Calu3 (cell line): ENCODE data around the gene EPHA3. TPM values are rescaled to one million over a fixed set of nuclear protein-coding genes. Genes with fewer than 3 reads are reported as not detected.

Experiments
- BruUV-seq: library from RNA; stranded (reverse); fragments of 400-500 nt; replicated peaks from 2 replicates; lab custom pipeline; 2021; lab: Mats Ljungman, UMichigan
- CTCF ChIA-PET: fragments of 300-600 bp; sonication (Branson Sonifier 250); formaldehyde crosslinking; loops from one replicate; lab custom pipeline; 2022; ENCODE audit warnings: antibody characterized with exemption; lab: Charles Lee
- DNase-seq: peaks from one replicate; pipeline ENCODE4 v3.0.0; 2022
- H3K27ac Mint-ChIP-seq: one replicate; pipeline ENCODE4 v1.8.0; 2022; ENCODE audit warnings: mixed read lengths; ENCODE audit not compliant: unreplicated experiment
- H3K27me3 Mint-ChIP-seq: one replicate; pipeline ENCODE4 v1.8.0; 2022; ENCODE audit warnings: mixed read lengths; ENCODE audit not compliant: unreplicated experiment
- H3K36me3 Mint-ChIP-seq: one replicate; pipeline ENCODE4 v1.8.0; 2022; ENCODE audit warnings: mild to moderate bottlenecking, moderate library complexity, mixed read lengths; ENCODE audit not compliant: insufficient read depth, unreplicated experiment
- H3K4me1 Mint-ChIP-seq: one replicate; pipeline ENCODE4 v1.8.0; 2022; ENCODE audit warnings: mild to moderate bottlenecking, low read depth, mixed read lengths; ENCODE audit not compliant: unreplicated experiment
- H3K4me3 Mint-ChIP-seq: one replicate; pipeline ENCODE4 v1.8.0; 2022; ENCODE audit warnings: mild to moderate bottlenecking, low read depth, moderate library complexity, mixed read lengths; ENCODE audit not compliant: unreplicated experiment
- H3K9me3 Mint-ChIP-seq: one replicate; pipeline ENCODE4 v1.8.0; 2022; ENCODE audit warnings: low read depth, mixed read lengths; ENCODE audit not compliant: unreplicated experiment
- intact Hi-C: fragments of 100-400 bp; cut with micrococcal nuclease; formaldehyde crosslinking; loops from one replicate; pipeline ENCODE4 v1.10.0; 2022; ENCODE audit not compliant: unreplicated experiment
- total RNA-seq: library from RNA; stranded (reverse); gene quantifications from 2 replicates; pipeline ENCODE4 v1.2.3, GENCODE V29; 2022
- TF ChIP-seq, protein P1 (sequence below): fragments of 200-600 bp; IDR thresholded peaks from one replicate; pipeline ENCODE4 v1.8.0; 2022; ENCODE audit warnings: antibody characterized with exemption; ENCODE audit not compliant: unreplicated experiment

Gene EPHA3
- total RNA-seq, 1 experiment from 2014 or later = 31.6 TPM

DNA sequence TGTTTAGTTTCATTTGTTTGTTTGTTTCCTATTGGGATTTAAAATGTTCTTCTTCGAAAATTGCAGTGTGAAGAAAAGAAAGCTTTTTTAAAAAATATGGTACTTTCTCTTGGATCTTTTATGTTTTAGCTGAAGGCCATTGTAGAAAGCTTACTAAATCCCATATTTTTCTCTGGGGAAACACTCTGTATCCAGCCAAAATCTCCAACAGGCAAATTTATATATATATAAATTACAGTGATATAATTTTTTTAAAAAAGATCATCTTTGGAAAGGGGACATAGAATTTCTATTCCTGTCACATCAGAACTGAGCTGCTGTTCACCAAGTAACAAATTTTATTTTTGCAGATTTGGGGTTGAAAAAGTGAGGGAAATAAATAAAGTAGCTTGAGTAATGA is 19.6 kb upstream of the EPHA3 start:
- no peaks in the 10 kb centered on the region for H3K36me3 Mint-ChIP-seq
- CTCF ChIA-PET = no interaction called here
- DNase-seq = no peak
- intact Hi-C loops = no loop called here
- TF ChIP-seq, protein P1, sequence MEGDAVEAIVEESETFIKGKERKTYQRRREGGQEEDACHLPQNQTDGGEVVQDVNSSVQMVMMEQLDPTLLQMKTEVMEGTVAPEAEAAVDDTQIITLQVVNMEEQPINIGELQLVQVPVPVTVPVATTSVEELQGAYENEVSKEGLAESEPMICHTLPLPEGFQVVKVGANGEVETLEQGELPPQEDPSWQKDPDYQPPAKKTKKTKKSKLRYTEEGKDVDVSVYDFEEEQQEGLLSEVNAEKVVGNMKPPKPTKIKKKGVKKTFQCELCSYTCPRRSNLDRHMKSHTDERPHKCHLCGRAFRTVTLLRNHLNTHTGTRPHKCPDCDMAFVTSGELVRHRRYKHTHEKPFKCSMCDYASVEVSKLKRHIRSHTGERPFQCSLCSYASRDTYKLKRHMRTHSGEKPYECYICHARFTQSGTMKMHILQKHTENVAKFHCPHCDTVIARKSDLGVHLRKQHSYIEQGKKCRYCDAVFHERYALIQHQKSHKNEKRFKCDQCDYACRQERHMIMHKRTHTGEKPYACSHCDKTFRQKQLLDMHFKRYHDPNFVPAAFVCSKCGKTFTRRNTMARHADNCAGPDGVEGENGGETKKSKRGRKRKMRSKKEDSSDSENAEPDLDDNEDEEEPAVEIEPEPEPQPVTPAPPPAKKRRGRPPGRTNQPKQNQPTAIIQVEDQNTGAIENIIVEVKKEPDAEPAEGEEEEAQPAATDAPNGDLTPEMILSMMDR = no peak
- H3K27me3 Mint-ChIP-seq = no peaks in the 10 kb centered on the region
- BruUV-seq = no TSS peak
- H3K27ac Mint-ChIP-seq = no peak overlapping the region
- H3K9me3 Mint-ChIP-seq = no peaks in the 10 kb centered on the region
- H3K4me1 Mint-ChIP-seq = no peaks in the 10 kb centered on the region
- no peak overlapping the region for H3K4me3 Mint-ChIP-seq

DNA sequence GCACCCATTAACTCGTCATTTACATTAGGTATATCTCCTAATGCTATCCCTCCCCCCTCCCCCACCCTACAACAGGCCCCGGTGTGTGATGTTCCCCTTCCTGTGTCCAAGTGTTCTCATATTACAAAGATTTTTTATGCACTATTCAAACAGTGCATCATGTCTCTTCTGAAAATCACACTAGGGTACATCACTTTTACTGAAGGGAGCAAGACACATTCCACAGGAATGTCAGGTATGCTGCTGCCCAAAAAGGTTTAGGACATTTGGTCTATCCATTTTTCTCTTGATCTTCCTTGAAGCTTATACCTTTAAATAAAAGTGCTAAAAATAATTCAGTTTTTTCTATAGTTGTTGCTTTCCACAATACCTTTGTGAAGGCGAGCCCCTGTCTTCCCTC is 9.2 kb upstream of the EPHA3 start:
- no peak overlapping the region for H3K27ac Mint-ChIP-seq
- BruUV-seq = no TSS peak
- no peaks in the 10 kb centered on the region for H3K36me3 Mint-ChIP-seq
- no peaks in the 10 kb centered on the region for H3K9me3 Mint-ChIP-seq
- TF ChIP-seq, protein P1 = no peak
- peaks cover 29% of the 10 kb centered on the region for H3K4me1 Mint-ChIP-seq
- no peak overlapping the region for H3K4me3 Mint-ChIP-seq
- DNase-seq = no peak
- CTCF ChIA-PET = no interaction called here
- intact Hi-C loops = loop anchor here (2.0 to 10.0 kb wide), 5 partner anchors 66 to 895 kb away; no protein-coding TSS in a partner anchor
- H3K27me3 Mint-ChIP-seq = no peaks in the 10 kb centered on the region

DNA sequence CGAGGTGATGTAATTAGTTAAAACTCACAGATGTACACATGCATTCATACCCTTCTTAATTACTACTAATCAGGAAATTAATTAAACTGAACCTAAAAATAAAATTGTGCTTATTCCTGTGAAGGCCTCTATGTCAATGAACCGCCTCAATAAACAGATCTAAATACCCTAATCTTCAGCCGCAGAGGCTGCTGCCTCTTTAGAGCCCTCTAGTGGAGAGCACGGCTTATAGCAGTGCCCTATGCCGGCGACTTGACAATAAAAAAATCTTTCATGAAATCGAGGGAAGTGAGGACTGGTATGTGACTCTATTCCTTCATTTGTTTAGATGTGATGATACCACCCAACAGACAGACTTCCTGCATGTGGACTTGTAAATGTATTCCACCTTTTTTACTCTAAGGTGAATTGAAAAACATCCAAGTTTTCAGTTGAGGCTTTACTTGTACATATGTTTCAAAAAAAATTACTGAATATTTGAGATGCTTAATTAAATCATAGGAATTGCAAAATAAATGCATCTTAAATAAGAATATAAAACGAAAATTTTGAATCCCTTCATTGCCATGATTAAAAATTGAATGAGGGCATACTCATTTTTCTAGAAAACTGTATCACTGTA is 8.3 kb upstream of the EPHA3 start:
- Mint-ChIP-seq H3K27me3 (no peaks in the 10 kb centered on the region), H3K27ac (no peak overlapping the region), H3K36me3 (no peaks in the 10 kb centered on the region), H3K4me3 (no peak overlapping the region), H3K9me3 (no peaks in the 10 kb centered on the region), H3K4me1 (peaks cover 29% of the 10 kb centered on the region)
- DNase-seq = peak; percentile 55
- CTCF ChIA-PET = no interaction called here
- BruUV-seq = no TSS peak
- TF ChIP-seq, protein P1 = peak; percentile 54
- intact Hi-C loops = loop anchor here (1.0 to 10.0 kb wide), 6 partner anchors 67 to 896 kb away; no protein-coding TSS in a partner anchor

DNA sequence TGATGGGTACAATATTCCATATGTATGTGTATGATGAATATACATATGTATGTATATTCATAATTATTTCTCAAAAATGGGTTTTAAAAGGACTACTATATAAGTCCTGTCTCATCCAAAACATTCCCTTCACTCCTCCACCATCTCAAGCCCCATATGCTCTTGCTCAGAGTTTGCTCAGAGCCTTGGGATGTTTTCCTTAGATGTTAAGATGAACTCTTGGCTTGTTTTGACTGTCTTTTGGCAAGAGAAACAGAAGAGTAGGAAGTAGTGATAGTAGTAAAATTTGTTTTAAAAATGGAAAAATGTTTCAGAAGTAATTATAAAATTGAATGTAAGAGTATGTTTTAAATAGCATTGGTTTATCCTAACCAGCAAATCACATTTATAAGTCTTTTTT is 6.2 kb upstream of the EPHA3 start:
- Mint-ChIP-seq H3K9me3 (no peaks in the 10 kb centered on the region), H3K27me3 (no peaks in the 10 kb centered on the region), H3K27ac (no peak overlapping the region), H3K4me3 (no peak overlapping the region), H3K4me1 (peaks cover 16% of the 10 kb centered on the region), H3K36me3 (no peaks in the 10 kb centered on the region)
- DNase-seq = no peak
- BruUV-seq = no TSS peak
- intact Hi-C loops = loop anchor here (2.0 kb wide), 1 partner anchor 144 kb away; no protein-coding TSS in a partner anchor
- TF ChIP-seq, protein P1 = no peak
- CTCF ChIA-PET = interaction anchor here (0.7 kb wide), 1 partner anchor 358 kb away, joined by 3 read pairs; no protein-coding TSS in a partner anchor
